AG10803 (cell line): Measurements from ENCODE around the gene HPD.
"Not testable (repeated sequence)": the region's sequence is repeated elsewhere in the genome, so short reads cannot be mapped to it uniquely, and the experiment has no call there.

Source experiments
- DNase-seq: peaks from one replicate; pipeline ENCODE4 v3.0.0; 2010; ENCODE audit warnings: low read depth
- H3K4me3 ChIP-seq: 2 replicates; pipeline ENCODE4 v1.5.1; 2011; ENCODE audit warnings: mild to moderate bottlenecking, low read length, control low read depth
- TF ChIP-seq, protein P1 (sequence below): conservative IDR thresholded peaks from 2 replicates; pipeline ENCODE4 v1.5.1; 2011; ENCODE audit warnings: mild to moderate bottlenecking, low read length, control low read depth, inconsistent platforms

The HPD gene

DNA sequence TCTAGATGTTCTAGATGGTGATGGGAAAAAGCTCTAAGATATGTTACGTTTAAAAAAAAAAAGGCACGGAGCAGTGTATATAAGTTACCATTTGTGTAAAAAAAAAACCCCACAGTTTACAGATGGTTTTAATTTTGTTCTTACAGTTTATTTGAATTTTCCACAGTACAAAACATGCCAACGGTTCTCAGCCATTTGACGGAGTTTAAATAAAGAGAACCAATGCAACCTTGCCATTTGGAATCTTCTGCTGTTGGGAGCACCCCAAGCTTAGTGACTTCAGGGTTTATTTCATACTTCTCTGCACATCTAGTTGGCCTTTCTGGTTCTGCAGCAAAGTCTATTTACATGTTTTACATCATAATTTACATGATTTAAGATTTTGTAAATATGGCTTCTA is 7.7 kb upstream of the HPD start:
- DNase-seq = no peak
- no peak overlapping the region for H3K4me3 ChIP-seq
- TF ChIP-seq, protein P1, sequence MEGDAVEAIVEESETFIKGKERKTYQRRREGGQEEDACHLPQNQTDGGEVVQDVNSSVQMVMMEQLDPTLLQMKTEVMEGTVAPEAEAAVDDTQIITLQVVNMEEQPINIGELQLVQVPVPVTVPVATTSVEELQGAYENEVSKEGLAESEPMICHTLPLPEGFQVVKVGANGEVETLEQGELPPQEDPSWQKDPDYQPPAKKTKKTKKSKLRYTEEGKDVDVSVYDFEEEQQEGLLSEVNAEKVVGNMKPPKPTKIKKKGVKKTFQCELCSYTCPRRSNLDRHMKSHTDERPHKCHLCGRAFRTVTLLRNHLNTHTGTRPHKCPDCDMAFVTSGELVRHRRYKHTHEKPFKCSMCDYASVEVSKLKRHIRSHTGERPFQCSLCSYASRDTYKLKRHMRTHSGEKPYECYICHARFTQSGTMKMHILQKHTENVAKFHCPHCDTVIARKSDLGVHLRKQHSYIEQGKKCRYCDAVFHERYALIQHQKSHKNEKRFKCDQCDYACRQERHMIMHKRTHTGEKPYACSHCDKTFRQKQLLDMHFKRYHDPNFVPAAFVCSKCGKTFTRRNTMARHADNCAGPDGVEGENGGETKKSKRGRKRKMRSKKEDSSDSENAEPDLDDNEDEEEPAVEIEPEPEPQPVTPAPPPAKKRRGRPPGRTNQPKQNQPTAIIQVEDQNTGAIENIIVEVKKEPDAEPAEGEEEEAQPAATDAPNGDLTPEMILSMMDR = no peak

DNA sequence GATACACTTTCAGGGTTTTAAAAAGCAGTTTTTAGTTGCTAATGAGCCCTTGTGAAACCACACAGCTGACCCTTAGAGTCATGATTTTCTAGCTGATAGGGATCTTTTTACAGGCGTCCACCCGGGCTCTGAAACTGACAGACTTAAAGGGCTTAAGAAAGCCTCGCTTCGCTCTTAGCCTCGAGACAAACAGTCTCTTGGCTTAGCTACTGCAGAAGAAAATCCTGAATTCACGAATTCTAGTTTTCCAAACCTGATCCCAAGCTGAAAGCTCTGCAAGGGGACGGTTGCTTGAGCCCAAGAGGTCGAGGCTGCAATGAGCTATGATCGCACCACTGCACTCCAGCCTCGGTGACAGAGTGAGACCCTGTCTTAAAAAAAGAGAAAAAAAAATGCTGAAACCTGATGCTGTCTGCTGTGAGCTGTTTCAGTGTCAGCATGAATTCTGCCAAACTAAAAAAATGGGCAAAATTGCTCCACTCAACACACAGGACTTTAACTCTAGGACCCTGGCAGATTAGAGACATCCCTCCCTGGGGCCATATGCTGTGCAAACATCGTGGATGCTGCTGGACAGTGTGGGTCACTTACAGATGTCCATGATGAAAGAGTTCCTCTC is 3.1 kb upstream of the HPD start:
- 0 out of 2 replicates have a peak overlapping the region, but pooled peaks have one; percentile 5 for H3K4me3 ChIP-seq
- TF ChIP-seq, protein P1 = no peak
- peak; percentile 18 for DNase-seq

DNA sequence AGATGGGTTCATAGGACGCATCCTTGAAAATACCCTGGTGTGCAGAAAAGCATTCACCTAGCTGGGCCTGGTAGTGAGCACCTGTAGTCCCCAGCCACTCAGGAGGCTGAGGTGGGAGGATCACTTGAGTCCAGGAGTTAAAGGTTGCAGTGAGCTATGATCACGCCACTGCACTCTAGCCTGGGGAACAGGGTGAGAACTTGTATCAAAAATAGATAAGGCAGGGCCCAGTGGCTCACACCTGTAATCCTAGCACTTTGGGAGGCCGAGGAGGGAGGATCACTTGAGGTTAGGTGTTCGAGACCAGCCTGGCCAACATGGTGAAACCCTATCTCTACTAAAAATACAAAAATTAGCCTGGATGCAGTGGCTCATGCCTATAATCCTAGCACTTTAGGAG is 2.0 kb upstream of the HPD start:
- not testable (repeated sequence) for H3K4me3 ChIP-seq, DNase-seq

DNA sequence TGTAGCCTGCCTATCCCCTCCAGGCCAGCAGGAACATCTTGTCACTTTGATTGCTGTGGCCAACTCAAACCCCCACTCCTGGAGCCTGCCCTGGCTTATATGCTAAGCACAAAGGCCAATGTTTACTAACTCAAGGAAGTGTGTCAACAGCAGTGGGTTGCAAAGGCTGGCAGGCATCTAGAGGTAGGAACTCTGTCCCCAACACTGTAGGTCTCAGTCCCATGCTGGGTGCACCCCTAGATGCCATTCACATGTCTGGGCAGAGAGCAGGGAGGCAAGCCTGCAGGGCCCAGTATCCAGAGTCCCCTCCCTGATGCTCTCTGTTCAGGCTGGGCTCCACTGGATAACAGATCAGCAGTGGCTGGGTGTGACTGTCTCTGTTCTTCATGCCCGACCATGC is 1.6 kb upstream of the HPD start:
- no peak for DNase-seq
- TF ChIP-seq, protein P1 = no peak

DNA sequence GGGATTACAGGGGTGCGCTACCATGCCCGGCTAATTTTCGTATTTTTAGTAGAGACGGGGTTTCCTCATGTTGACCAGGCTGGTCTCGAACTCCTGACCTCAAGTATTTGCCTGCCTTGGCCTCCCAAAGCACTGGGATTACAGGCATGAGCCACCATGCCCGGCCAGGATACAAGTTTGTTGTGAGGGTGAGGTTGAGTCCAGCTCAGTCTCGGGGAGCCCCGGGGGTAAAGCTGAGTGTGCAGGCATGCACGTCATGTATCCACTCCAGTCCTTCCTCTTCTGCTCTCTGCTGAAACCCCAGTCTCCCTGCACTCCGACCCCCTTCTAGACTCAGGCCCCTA is 369 bp downstream of the HPD start:
- H3K4me3 ChIP-seq = no peak overlapping the region
- TF ChIP-seq, protein P1 = no peak
- no peak for DNase-seq

More for the DNA sequence above, 1.6 kb upstream of the HPD start:
- H3K4me3 ChIP-seq = no peak overlapping the region

DNA sequence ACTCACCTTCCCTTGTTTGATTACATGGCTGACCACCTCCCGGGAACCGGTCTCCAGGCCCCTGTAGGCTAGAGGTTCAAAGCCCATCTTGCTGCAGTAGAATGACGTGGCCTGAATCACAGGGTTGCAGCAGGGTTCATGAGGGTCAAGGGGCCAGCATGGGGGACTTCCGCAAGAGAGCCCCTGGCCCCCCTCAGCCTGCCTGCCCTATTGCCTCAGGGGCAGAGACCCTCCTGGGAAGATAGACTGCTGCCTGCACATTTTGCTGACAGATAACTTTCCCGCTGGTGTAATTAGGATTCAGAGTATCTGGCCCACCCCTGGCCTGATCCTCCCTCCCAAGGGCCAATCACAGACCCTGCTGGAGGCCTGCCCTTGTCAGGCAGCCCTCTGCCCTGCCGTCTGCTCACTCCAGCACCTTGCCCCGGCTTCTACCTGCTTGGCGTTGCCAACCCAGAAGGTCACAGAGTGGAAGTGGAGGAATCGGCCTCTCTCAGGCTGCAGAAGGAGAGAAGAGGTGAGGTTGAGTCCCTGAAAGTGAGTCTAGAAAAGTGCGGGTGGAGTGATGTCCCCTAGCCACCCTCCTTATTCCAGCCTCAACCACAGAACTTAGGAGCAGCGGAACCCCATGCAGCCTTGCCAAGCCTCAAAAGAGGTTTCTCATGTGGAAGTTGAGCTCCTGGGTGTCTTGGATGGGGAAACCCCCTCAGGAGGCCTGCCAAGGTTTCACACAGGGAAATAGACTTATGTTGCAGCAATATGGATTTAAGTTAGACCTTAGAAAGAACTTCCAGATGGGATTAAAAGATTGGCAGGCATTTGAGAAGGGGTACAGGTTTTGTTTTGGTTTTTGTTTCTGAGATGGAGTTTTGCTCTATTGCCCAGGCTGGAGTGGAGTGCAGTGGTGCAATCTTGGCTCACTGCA is 1.1 kb downstream of the HPD start:
- TF ChIP-seq, protein P1 = no peak
- peak; percentile 10 for DNase-seq
- no peak overlapping the region for H3K4me3 ChIP-seq

DNA sequence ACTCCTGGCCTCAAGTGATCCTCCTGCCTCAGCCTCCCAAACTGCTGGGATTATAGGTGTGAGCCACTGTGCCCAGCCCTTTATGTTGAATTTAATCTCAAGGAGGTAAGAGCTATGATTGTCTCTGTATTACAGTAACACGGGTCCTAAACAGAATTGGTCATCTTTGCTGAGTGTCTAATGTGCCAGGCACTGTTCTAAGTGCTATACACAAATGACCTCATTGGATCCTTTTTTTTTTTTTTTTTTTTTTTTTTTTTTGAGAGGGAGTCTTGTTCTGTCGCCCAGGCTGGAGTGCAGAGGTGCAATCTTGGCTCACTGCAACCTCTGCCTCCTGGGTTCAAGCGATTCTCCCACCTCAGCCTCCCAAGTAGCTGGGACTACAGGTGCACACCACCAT is 6.3 kb downstream of the HPD start:
- not testable (repeated sequence) for DNase-seq, H3K4me3 ChIP-seq

DNA sequence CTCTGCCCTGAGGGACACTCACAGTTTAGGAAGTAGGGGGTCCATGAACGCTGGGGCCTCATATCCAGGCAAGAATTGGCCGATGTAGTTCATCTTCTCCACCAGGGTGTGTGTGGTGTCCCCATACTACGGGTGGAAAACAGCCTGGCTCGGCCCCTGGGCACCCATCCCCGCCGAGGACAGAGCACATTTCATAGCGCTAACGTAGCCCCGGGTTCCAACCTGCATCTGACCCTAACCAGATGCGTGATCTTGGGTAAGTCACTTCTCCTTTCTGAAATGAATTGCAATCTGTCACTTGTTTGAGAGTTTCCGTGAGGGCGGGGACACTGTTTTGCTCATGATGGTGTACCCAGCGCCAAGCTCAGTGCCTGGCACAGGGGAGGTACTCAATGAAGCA is 9.0 kb downstream of the HPD start:
- TF ChIP-seq, protein P1 = no peak
- no peak for DNase-seq
- H3K4me3 ChIP-seq = no peak overlapping the region
